Body of pancreas (tissue), 4 donors: ENCODE data around the gene CFAP43. TPM values are rescaled to one million over a fixed set of nuclear protein-coding genes. Genes with fewer than 3 reads are reported as not detected.

Experiments
- ATAC-seq: fragments of 150-250 bp; one replicate; pipeline ENCODE4 v1.9.1; 2016
- DNase-seq, 4 donors: peaks; one replicate each; pipeline ENCODE4 v3.0.0-alpha.2; 2019
- H3K27ac ChIP-seq, 4 donors: fragments of 200-600 bp; sonication (generic); 1 replicate in 3 of 4; 2 replicates in 1 of 4; pipeline versions ENCODE4 v1.5.1 to v1.6.1; 2016 to 2019; ENCODE audit warnings: mild to moderate bottlenecking in 1 of 4, mixed read lengths in 1 of 4, moderate library complexity in 1 of 4
- H3K27me3 ChIP-seq, 2 donors: fragments of 200-600 bp; sonication (generic); one replicate each; pipeline ENCODE4 v1.6.0; 2016; ENCODE audit warnings: mild to moderate bottlenecking in 1 of 2
- H3K36me3 ChIP-seq, 2 donors: fragments of 200-600 bp; sonication (generic); replicated peaks in 1 of 2; 2 replicates each; pipeline ENCODE4 v1.5.1; 2016; ENCODE audit warnings: low read depth in 2 of 2; ENCODE audit not compliant: insufficient read depth in 1 of 2
- H3K4me1 ChIP-seq: fragments of 200-600 bp; sonication (generic); one replicate; pipeline ENCODE4 v1.6.0; 2016
- H3K4me3 ChIP-seq, 2 donors: fragments of 200-600 bp; sonication (generic); 1 replicate in 1 of 2; 2 replicates in 1 of 2; pipeline ENCODE4 v1.5.1; 2016 to 2019
- H3K9me3 ChIP-seq, 3 donors: fragments of 200-600 bp; sonication (generic); 1 replicate in 2 of 3; 2 replicates in 1 of 3; pipeline ENCODE4 v1.5.1; 2016
- CTCF ChIP-seq, 7 experiments: fragments of 450-650 bp in 4 of 7; fragments of 200-600 bp in 3 of 7; sonication (generic) in 3 of 7; IDR thresholded peaks; one replicate each; pipeline ENCODE4 v1.5.1; 2016 to 2019; ENCODE audit warnings: antibody characterized with exemption in 7 of 7
- POLR2A ChIP-seq, 3 donors: fragments of 450-650 bp; IDR thresholded peaks; one replicate each; pipeline ENCODE4 v1.6.1; 2016; ENCODE audit warnings: antibody characterized with exemption in 3 of 3, mild to moderate bottlenecking in 2 of 3
- WGBS, 2 donors: methylation state at CpG; one replicate each; pipeline ENCODE4 v1.1.5; 2017; 5-methylcytosine and 5-hydroxymethylcytosine counted together
- intact Hi-C: fragments of 100-400 bp; cut with DNase I; formaldehyde crosslinking; loops from one replicate; pipeline ENCODE4 v1.15.1; 2023
- total RNA-seq, 2 donors: library from RNA; depleted of rRNA; stranded (reverse); fragments of >200 nt; gene quantifications; one replicate each; pipeline ENCODE4 v1.1.0, GENCODE V29; 2016

The CFAP43 gene
- total RNA-seq, 2 donors from 2014 or later: 2.3 to 4.0 TPM

GRCh38 chr10:104277785-104278184, 45.6 kb upstream of the CFAP43 start:
- H3K27me3 ChIP-seq: no peaks in the 10 kb centered on the region
- 33 to 43% methylated on average over 2 of the region's 2 CpGs for WGBS, 2 donors
- no peaks in the 10 kb centered on the region for H3K9me3 ChIP-seq
- H3K27ac ChIP-seq: no peak overlapping the region
- TF ChIP-seq CTCF (IDR thresholded peaks at IDR 0.05) (no peak), POLR2A (IDR thresholded peaks at IDR 0.05) (no peak)
- ATAC-seq: no peak
- no peak overlapping the region for H3K4me3 ChIP-seq
- intact Hi-C loops: no loop called here
- no peaks in the 10 kb centered on the region for H3K36me3 ChIP-seq
- H3K4me1 ChIP-seq: peaks cover 27% of the 10 kb centered on the region
- peak in 3 of 4 donors; percentile 51 to 64 (median 63) for DNase-seq

- no peaks in the 10 kb centered on the region for H3K9me3 ChIP-seq
- no peak overlapping the region for H3K4me3 ChIP-seq
- ATAC-seq (no peak), DNase-seq (no peak)
- H3K36me3 ChIP-seq: no peaks in the 10 kb centered on the region
- peaks cover 27% of the 10 kb centered on the region for H3K4me1 ChIP-seq
- TF ChIP-seq CTCF (IDR thresholded peaks at IDR 0.05): no peak
- no peak for TF ChIP-seq POLR2A (IDR thresholded peaks at IDR 0.05)
- no peak overlapping the region for H3K27ac ChIP-seq
- 32 to 35% methylated on average over 1 of the region's 1 CpG for WGBS, 2 donors
- intact Hi-C loops: no loop called here
- H3K27me3 ChIP-seq: no peaks in the 10 kb centered on the region
Observed at GRCh38 chr10:104276192-104276591, 44.0 kb upstream of the CFAP43 start.

GRCh38 chr10:104274762-104275721, 42.9 kb upstream of the CFAP43 start:
- Histone ChIP-seq H3K4me1 (peaks cover 27% of the 10 kb centered on the region), H3K9me3 (no peaks in the 10 kb centered on the region), H3K4me3 (peak overlapping the region; percentile 49 to 67), H3K27ac (peak overlapping the region in 3 of 4 donors; percentile 59 to 68 (median 61)), H3K36me3 (no peaks in the 10 kb centered on the region), H3K27me3 (no peaks in the 10 kb centered on the region)
- DNase-seq: peak; percentile 59 to 74 (median 70)
- intact Hi-C loops: no loop called here
- ATAC-seq: peak; percentile 96
- 6 to 8% methylated on average over 17 to 41 of the region's 42 CpGs for WGBS, 2 donors
- TF ChIP-seq POLR2A (IDR thresholded peaks at IDR 0.05) (peak in 2 of 3 donors; percentile 42 to 45), CTCF (IDR thresholded peaks at IDR 0.05) (peak; percentile 82 to 97 (median 89))

GRCh38 chr10:104273899-104274575, 41.9 kb upstream of the CFAP43 start:
- ATAC-seq: no peak
- Histone ChIP-seq H3K36me3 (no peaks in the 10 kb centered on the region), H3K4me1 (peaks cover 27% of the 10 kb centered on the region), H3K27ac (peak overlapping the region in 3 of 4 donors; percentile 59 to 68 (median 61)), H3K4me3 (no peak overlapping the region), H3K9me3 (no peaks in the 10 kb centered on the region), H3K27me3 (no peaks in the 10 kb centered on the region)
- DNase-seq: no peak
- 41 to 52% methylated on average over 4 of the region's 4 CpGs for WGBS, 2 donors
- TF ChIP-seq CTCF (IDR thresholded peaks at IDR 0.05) (no peak), POLR2A (IDR thresholded peaks at IDR 0.05) (no peak)
- intact Hi-C loops: no loop called here
